Progenitor cell of endocrine pancreas (in vitro differentiated cells): ENCODE results near the gene TMTC1. TPM values are rescaled to one million over a fixed set of nuclear protein-coding genes. Genes with fewer than 3 reads are reported as not detected.

ENCODE experiments used
- DNase-seq: peaks from one replicate; pipeline ENCODE4 v3.0.0; 2021; ENCODE audit warnings: low spot score; ENCODE audit not compliant: unreplicated experiment
- H3K27ac Mint-ChIP-seq: 2 replicates; pipeline ENCODE4 v1.8.0; 2021; ENCODE audit warnings: mild to moderate bottlenecking, moderate library complexity, mixed read lengths
- H3K27me3 Mint-ChIP-seq: 2 replicates; pipeline ENCODE4 v1.8.0; 2021; ENCODE audit warnings: mixed read lengths
- H3K36me3 Mint-ChIP-seq: 2 replicates; pipeline ENCODE4 v1.8.0; 2022; ENCODE audit warnings: mixed read lengths; ENCODE audit not compliant: insufficient read depth
- H3K4me1 Mint-ChIP-seq: 2 replicates; pipeline ENCODE4 v1.8.0; 2021; ENCODE audit warnings: low read depth, mixed read lengths
- H3K4me3 Mint-ChIP-seq: 2 replicates; pipeline ENCODE4 v1.8.0; 2021; ENCODE audit warnings: low read depth, mild to moderate bottlenecking, moderate library complexity, mixed read lengths
- H3K9me3 Mint-ChIP-seq: 2 replicates; pipeline ENCODE4 v1.8.0; 2021; ENCODE audit warnings: low read depth, mixed read lengths
- total RNA-seq: library from RNA; stranded (reverse); gene quantifications from 2 replicates; pipeline ENCODE4 v1.2.1, GENCODE V29; 2021
- TF ChIP-seq, protein P1 (sequence below): fragments of 200-600 bp; sonication (generic); IDR thresholded peaks from one replicate; pipeline ENCODE4 v1.5.0; 2021; ENCODE audit warnings: antibody characterized with exemption, mild to moderate bottlenecking; ENCODE audit not compliant: unreplicated experiment

Gene TMTC1
- total RNA-seq, 1 donor from 2014 or later: 19.2 TPM

DNA sequence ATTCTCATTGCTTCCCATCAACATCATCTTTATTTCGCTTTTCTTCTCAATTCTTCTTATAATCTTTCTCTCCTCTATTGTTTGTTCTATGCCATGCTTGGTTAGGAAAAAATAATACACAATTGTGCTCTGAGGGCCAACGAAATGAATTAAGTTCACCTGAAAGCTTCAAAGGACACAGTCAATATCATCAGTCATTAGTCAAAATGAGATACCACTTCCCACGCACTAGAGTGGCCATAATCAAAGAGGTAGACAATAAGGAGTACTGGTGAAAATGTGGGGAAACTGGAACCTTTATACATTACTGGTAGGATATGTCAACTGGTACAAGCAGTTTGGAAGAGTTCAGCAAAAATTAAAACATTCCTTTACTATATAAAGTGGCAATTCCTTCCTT, 91.5 kb downstream of the TMTC1 start:
- TF ChIP-seq, protein P1, sequence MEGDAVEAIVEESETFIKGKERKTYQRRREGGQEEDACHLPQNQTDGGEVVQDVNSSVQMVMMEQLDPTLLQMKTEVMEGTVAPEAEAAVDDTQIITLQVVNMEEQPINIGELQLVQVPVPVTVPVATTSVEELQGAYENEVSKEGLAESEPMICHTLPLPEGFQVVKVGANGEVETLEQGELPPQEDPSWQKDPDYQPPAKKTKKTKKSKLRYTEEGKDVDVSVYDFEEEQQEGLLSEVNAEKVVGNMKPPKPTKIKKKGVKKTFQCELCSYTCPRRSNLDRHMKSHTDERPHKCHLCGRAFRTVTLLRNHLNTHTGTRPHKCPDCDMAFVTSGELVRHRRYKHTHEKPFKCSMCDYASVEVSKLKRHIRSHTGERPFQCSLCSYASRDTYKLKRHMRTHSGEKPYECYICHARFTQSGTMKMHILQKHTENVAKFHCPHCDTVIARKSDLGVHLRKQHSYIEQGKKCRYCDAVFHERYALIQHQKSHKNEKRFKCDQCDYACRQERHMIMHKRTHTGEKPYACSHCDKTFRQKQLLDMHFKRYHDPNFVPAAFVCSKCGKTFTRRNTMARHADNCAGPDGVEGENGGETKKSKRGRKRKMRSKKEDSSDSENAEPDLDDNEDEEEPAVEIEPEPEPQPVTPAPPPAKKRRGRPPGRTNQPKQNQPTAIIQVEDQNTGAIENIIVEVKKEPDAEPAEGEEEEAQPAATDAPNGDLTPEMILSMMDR: no peak
- no peaks in the 10 kb centered on the region for H3K27me3 Mint-ChIP-seq
- no peak overlapping the region for H3K4me3 Mint-ChIP-seq
- H3K36me3 Mint-ChIP-seq: peaks cover 2% of the 10 kb centered on the region
- H3K27ac Mint-ChIP-seq: no peak overlapping the region
- DNase-seq: no peak
- H3K9me3 Mint-ChIP-seq: no peaks in the 10 kb centered on the region
- peaks cover 10% of the 10 kb centered on the region for H3K4me1 Mint-ChIP-seq

DNA sequence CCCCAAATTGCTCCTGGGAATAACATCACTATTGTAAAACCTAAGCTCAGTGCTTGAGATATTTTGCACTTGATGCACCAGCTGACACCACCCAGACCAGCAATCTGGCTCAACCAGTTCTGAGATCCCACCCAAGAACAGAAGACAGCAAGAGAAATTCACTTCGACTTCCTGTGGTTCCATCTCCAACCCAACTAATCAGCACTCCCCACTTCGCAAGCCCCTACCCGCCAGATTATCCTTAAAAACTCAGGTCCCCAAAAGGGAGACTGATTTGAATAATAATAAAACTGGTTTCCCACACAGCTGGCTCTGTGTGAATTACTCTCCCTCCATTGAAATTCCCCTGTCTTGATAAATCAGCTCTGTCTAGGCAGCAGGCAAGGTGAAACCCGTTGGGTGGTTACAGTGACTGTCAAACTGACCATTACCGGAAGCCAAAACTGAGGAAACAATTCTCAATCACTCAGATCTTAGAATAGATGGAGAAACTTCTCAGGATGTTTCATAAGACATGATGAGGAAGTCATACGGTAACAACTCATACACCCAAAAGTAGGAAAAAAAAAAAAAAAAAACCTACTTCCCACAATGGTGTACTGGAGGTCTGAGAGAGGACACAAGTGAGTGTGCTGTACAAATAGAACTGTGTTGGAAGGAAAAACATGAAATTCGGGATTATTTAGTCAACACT, 92.4 kb downstream of the TMTC1 start:
- no peak overlapping the region for H3K27ac Mint-ChIP-seq

DNA sequence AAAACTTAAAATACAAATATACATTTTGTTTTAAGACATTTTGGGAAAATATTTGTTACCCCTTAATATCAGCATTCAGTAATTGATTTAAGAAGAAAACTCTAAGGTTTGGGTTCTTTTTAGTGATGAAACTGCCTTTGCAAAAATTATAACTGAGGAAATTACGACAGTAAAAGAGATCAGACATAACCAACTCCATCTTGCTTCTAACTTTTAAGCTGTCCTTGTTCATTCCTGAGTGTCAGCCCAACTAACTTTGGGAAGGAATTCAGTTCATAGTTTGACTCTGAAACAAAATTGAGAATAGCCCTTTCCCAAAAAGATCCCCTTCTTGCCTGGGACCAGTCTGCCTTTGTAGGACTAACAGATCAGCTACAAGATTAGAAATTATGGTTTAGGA, 93.0 kb downstream of the TMTC1 start:
- TF ChIP-seq, protein P1: no peak
- Mint-ChIP-seq H3K4me3 (no peak overlapping the region), H3K4me1 (peaks cover 10% of the 10 kb centered on the region), H3K9me3 (no peaks in the 10 kb centered on the region), H3K27me3 (no peaks in the 10 kb centered on the region), H3K36me3 (peaks cover 2% of the 10 kb centered on the region), H3K27ac (no peak overlapping the region)
- DNase-seq: no peak

More for the DNA sequence above, 92.4 kb downstream of the TMTC1 start:
- TF ChIP-seq, protein P1: no peak
- H3K9me3 Mint-ChIP-seq: no peaks in the 10 kb centered on the region
- H3K4me1 Mint-ChIP-seq: peaks cover 10% of the 10 kb centered on the region
- no peak overlapping the region for H3K4me3 Mint-ChIP-seq
- no peak for DNase-seq
- H3K36me3 Mint-ChIP-seq: peaks cover 2% of the 10 kb centered on the region
- H3K27me3 Mint-ChIP-seq: no peaks in the 10 kb centered on the region

DNA sequence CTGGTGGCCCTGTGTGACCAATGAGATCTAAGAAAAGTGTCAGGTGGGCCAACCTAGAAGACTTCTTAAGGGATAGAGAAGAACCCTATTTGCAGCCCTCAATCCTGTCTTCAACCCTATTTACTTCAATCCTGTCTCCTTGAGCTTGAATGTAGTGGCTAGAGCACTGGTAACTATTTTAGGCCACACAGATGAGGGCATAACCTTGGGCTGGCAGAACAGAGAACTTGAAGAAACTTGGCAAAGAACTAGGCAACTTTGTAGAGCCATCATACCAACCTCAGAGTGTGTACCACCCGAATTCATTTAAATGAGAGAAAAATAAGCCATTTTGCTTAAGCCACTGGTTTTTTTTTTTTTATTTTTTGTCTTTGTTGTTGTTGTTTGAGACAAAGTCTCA, 94.8 kb downstream of the TMTC1 start:
- TF ChIP-seq, protein P1: no peak
- Mint-ChIP-seq H3K36me3 (no peaks in the 10 kb centered on the region), H3K27me3 (no peaks in the 10 kb centered on the region), H3K4me3 (no peak overlapping the region), H3K27ac (no peak overlapping the region), H3K9me3 (no peaks in the 10 kb centered on the region), H3K4me1 (peaks cover 10% of the 10 kb centered on the region)
- DNase-seq: no peak

DNA sequence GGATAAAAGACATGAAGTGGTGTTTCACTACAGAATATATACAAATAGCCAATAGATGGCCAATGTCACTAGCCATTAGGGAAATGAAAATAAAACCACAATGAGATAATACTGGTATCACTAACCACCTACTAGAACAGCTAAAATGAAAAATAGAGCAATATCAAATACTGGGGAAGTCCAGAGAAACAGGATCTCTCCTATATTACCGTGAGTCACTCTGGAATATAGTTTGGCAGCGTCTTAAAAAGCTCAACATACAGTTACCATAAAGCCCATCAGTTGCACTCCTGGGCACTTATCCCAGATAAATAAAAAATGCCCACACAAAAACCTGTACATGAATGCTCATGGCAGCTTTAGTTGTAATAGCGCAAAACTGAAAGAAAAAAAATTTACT, 101.7 kb downstream of the TMTC1 start:
- DNase-seq: no peak
- Mint-ChIP-seq H3K36me3 (no peaks in the 10 kb centered on the region), H3K27ac (no peak overlapping the region), H3K4me1 (no peaks in the 10 kb centered on the region), H3K9me3 (no peaks in the 10 kb centered on the region), H3K27me3 (no peaks in the 10 kb centered on the region), H3K4me3 (no peak overlapping the region)
- TF ChIP-seq, protein P1: no peak
